Thyroid gland (tissue), 4 donors: Measurements from ENCODE around the gene NXPE4. TPM values are rescaled to one million over a fixed set of nuclear protein-coding genes. Genes with fewer than 3 reads are reported as not detected.
"Not testable (repeated sequence)": the region's sequence is repeated elsewhere in the genome, so short reads cannot be mapped to it uniquely, and the experiment has no call there.

ENCODE experiments used
- DNase-seq, 2 donors: peaks; one replicate each; pipeline ENCODE4 v3.0.0-alpha.2; 2019
- H3K27ac ChIP-seq, 3 donors: fragments of 200-600 bp; sonication (generic); 1 replicate in 2 of 3; 2 replicates in 1 of 3; pipeline ENCODE4 v1.5.1; 2016 to 2019; ENCODE audit warnings: mild to moderate bottlenecking in 1 of 3, moderate library complexity in 1 of 3
- H3K27me3 ChIP-seq: fragments of 200-600 bp; sonication (generic); one replicate; pipeline ENCODE4 v1.5.1; 2019
- H3K36me3 ChIP-seq, 2 donors: fragments of 200-600 bp; sonication (generic); one replicate each; pipeline ENCODE4 v1.5.1; 2016 to 2019
- H3K4me1 ChIP-seq, 2 donors: fragments of 200-600 bp; sonication (generic); one replicate each; pipeline ENCODE4 v1.5.1; 2017 to 2019
- H3K4me3 ChIP-seq, 3 donors: fragments of 200-600 bp; sonication (generic); replicated peaks in 1 of 3; 1 replicate in 2 of 3; 2 replicates in 1 of 3; pipeline ENCODE4 v1.5.1; 2016; ENCODE audit warnings: mild to moderate bottlenecking in 1 of 3
- H3K9me3 ChIP-seq: fragments of 200-600 bp; sonication (generic); one replicate; pipeline ENCODE4 v1.5.1; 2017
- CTCF ChIP-seq, 6 experiments: fragments of 200-600 bp in 3 of 6; fragments of 450-650 bp in 3 of 6; sonication (generic) in 3 of 6; IDR thresholded peaks; one replicate each; pipeline ENCODE4 v1.5.1; 2016 to 2019; ENCODE audit warnings: antibody characterized with exemption in 6 of 6, mild to moderate bottlenecking in 2 of 6, inconsistent platforms in 1 of 6, moderate library complexity in 1 of 6
- POLR2A ChIP-seq, 2 donors: fragments of 450-650 bp; IDR thresholded peaks; one replicate each; pipeline ENCODE4 v1.6.1; 2017; ENCODE audit warnings: antibody characterized with exemption in 2 of 2, mild to moderate bottlenecking in 2 of 2, moderate library complexity in 1 of 2
- WGBS, 2 donors: methylation state at CpG; one replicate each; pipeline ENCODE4 v1.1.5; 2017; 5-methylcytosine and 5-hydroxymethylcytosine counted together
- intact Hi-C: fragments of 100-400 bp; cut with DNase I; formaldehyde crosslinking; loops from one replicate; pipeline ENCODE4 v1.15.1; 2023
- total RNA-seq, 4 donors: library from RNA; depleted of rRNA; stranded (reverse); fragments of >200 nt; gene quantifications; one replicate each; pipeline ENCODE4 v1.2.3, GENCODE V29; 2016

The NXPE4 gene
- total RNA-seq, 4 donors from 2014 or later, result not detected

GRCh38 chr11:114612686-114613085 is 17.1 kb upstream of the NXPE4 start:
- TF ChIP-seq CTCF (IDR thresholded peaks at IDR 0.05), result no peak
- Histone ChIP-seq H3K4me1 (no peaks in the 10 kb centered on the region), H3K36me3 (no peaks in the 10 kb centered on the region), H3K27ac (no peak overlapping the region), H3K9me3 (no peaks in the 10 kb centered on the region), H3K4me3 (no peak overlapping the region), H3K27me3 (no peaks in the 10 kb centered on the region)
- 91 to 92% methylated on average over 9 of the region's 9 CpGs for WGBS, 2 donors
- no peak for DNase-seq
- intact Hi-C loops, result no loop called here

- not testable (repeated sequence) for DNase-seq
These were observed 16.6 kb upstream of the NXPE4 start for GRCh38 chr11:114612199-114612598.

GRCh38 chr11:114610984-114611944 is 15.7 kb upstream of the NXPE4 start:
- Histone ChIP-seq H3K4me1 (no peaks in the 10 kb centered on the region), H3K27me3 (no peaks in the 10 kb centered on the region), H3K4me3 (no peak overlapping the region), H3K9me3 (no peaks in the 10 kb centered on the region), H3K27ac (no peak overlapping the region), H3K36me3 (no peaks in the 10 kb centered on the region)
- 89 to 91% methylated on average over 18 of the region's 18 CpGs for WGBS, 2 donors
- intact Hi-C loops, result no loop called here
- DNase-seq, result no peak
- no peak for TF ChIP-seq CTCF (IDR thresholded peaks at IDR 0.05)
- TF ChIP-seq POLR2A (IDR thresholded peaks at IDR 0.05), result no peak

More at GRCh38 chr11:114612199-114612598, 16.6 kb upstream of the NXPE4 start:
- 84 to 90% methylated on average over 9 of the region's 9 CpGs for WGBS, 2 donors
- H3K9me3 ChIP-seq, H3K36me3 ChIP-seq, H3K27ac ChIP-seq, H3K27me3 ChIP-seq, H3K4me1 ChIP-seq, intact Hi-C loops, H3K4me3 ChIP-seq: not testable (repeated sequence)

GRCh38 chr11:114610550-114610949 is 15.0 kb upstream of the NXPE4 start:
- Histone ChIP-seq H3K9me3 (no peaks in the 10 kb centered on the region), H3K27me3 (no peaks in the 10 kb centered on the region), H3K4me3 (no peak overlapping the region), H3K27ac (no peak overlapping the region), H3K4me1 (no peaks in the 10 kb centered on the region), H3K36me3 (no peaks in the 10 kb centered on the region)
- TF ChIP-seq CTCF (IDR thresholded peaks at IDR 0.05) (no peak), POLR2A (IDR thresholded peaks at IDR 0.05) (no peak)
- DNase-seq, result no peak
- intact Hi-C loops, result no loop called here
- WGBS, 2 donors, result 90 to 94% methylated on average over 10 of the region's 10 CpGs

GRCh38 chr11:114609429-114609828 is 13.8 kb upstream of the NXPE4 start:
- H3K36me3 ChIP-seq, result no peaks in the 10 kb centered on the region
- no peak for DNase-seq
- 79 to 87% methylated on average over 9 of the region's 9 CpGs for WGBS, 2 donors
- H3K4me1 ChIP-seq, result no peaks in the 10 kb centered on the region
- no peaks in the 10 kb centered on the region for H3K27me3 ChIP-seq
- no peak overlapping the region for H3K27ac ChIP-seq
- H3K4me3 ChIP-seq, result no peak overlapping the region
- intact Hi-C loops, result no loop called here
- H3K9me3 ChIP-seq, result no peaks in the 10 kb centered on the region
- no peak for TF ChIP-seq POLR2A (IDR thresholded peaks at IDR 0.05)
- TF ChIP-seq CTCF (IDR thresholded peaks at IDR 0.05), result no peak

- H3K27ac ChIP-seq, H3K27me3 ChIP-seq, H3K9me3 ChIP-seq, H3K4me1 ChIP-seq, H3K4me3 ChIP-seq, intact Hi-C loops, H3K36me3 ChIP-seq, DNase-seq: not testable (repeated sequence)
- WGBS, 2 donors, result 83 to 85% methylated on average over 9 of the region's 9 CpGs
These were observed 13.0 kb upstream of the NXPE4 start for GRCh38 chr11:114608605-114609004.
